Left forelimb (tissue), 1 donor: ENCODE measurements around the gene HHLA2.
"Not testable (repeated sequence)": the region's sequence is repeated elsewhere in the genome, so short reads cannot be mapped to it uniquely, and the experiment has no call there.

Source experiments
- DNase-seq: peaks from one replicate; pipeline ENCODE4 v3.0.0-alpha.2; 2018; ENCODE audit warnings: low spot score

HHLA2 gene

GRCh38 chr3:108342837-108343486 lies 46.6 kb downstream of the HHLA2 start:
- no peak for DNase-seq

- DNase-seq: no peak
Observed at GRCh38 chr3:108343491-108343890, 47.1 kb downstream of the HHLA2 start.

- no peak for DNase-seq
Observed at GRCh38 chr3:108345492-108346205, 49.3 kb downstream of the HHLA2 start.

- no peak for DNase-seq
Observed at GRCh38 chr3:108346301-108347227, 50.2 kb downstream of the HHLA2 start.

- no peak for DNase-seq
Observed at GRCh38 chr3:108352176-108352575, 55.8 kb downstream of the HHLA2 start.

- DNase-seq: no peak
Observed at GRCh38 chr3:108354562-108354961, 58.2 kb downstream of the HHLA2 start.

GRCh38 chr3:108357042-108357441 lies 60.7 kb downstream of the HHLA2 start:
- no peak for DNase-seq

GRCh38 chr3:108359011-108359410 lies 62.7 kb downstream of the HHLA2 start:
- DNase-seq: no peak

GRCh38 chr3:108376026-108376425 lies 79.7 kb downstream of the HHLA2 start:
- no peak for DNase-seq

GRCh38 chr3:108377384-108377783 lies 81.0 kb downstream of the HHLA2 start:
- DNase-seq: no peak

GRCh38 chr3:108378153-108378951 lies 82.0 kb downstream of the HHLA2 start:
- DNase-seq: no peak

GRCh38 chr3:108378952-108379342 lies 82.6 kb downstream of the HHLA2 start:
- DNase-seq: not testable (repeated sequence)

- DNase-seq: no peak
Observed at GRCh38 chr3:108380128-108380795, 83.9 kb downstream of the HHLA2 start.

- DNase-seq: no peak
Observed at GRCh38 chr3:108381529-108382140, 85.3 kb downstream of the HHLA2 start.

- DNase-seq: no peak
Observed at GRCh38 chr3:108383306-108383705, 87.0 kb downstream of the HHLA2 start.

GRCh38 chr3:108387063-108387462 lies 90.7 kb downstream of the HHLA2 start:
- no peak for DNase-seq

- no peak for DNase-seq
Observed at GRCh38 chr3:108388136-108389132, 92.1 kb downstream of the HHLA2 start.

GRCh38 chr3:108389372-108389771 lies 93.0 kb downstream of the HHLA2 start:
- DNase-seq: no peak

- no peak for DNase-seq
Observed at GRCh38 chr3:108391917-108392593, 95.7 kb downstream of the HHLA2 start.
